Cardiac atrium fibroblast (primary cell): ENCODE data around the gene INKA2. TPM values are rescaled to one million over a fixed set of nuclear protein-coding genes. Genes with fewer than 3 reads are reported as not detected.

Source experiments
- total RNA-seq: library from RNA; depleted of rRNA; stranded (reverse); fragments of >200 nt; gene quantifications from 2 replicates; pipeline ENCODE4 v1.2.3, GENCODE V29; 2015

INKA2 gene
- total RNA-seq, result 28.8 and 32.1 TPM in 2 replicates

DNA sequence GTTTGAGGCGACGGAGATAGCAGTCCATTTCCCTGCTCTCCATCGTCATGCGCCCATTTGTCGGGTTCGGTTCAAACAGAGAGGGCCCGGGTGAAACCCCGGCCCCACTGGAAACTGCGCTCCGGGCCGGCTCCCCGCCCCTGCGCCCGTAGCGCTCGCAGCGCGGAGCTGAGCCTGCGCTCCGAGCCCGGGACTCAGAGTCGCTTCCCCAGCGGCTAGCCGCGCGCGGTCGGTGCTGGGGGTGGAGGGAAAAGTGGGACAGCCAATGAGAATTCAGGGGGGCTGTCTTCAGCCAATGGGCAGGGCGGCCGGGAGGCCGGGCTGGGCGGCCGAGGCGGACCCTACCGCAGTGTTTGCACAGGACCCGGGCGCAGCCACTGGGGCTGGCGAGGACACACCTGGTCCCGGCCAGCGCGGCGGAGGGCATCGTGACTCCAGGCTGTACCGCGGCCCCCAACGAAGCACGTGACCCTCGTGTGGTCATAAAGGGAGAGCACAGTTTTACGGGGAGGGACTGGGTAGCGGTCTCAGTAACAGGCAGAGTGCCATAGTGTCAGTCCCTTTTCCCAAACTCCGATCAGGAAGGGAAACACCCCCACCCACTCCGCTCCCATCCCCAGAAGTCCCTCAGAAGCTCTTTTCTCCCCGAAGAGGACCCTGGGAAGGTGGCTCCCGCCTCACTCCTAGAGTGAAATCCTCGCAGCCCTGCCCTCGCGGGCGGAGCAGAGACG is at the start of gene INKA2:
INKA2 (minus strand) TSS at position 202 of the 731 bp plus-strand sequence; CDS start at position 49, 153 bp downstream.

DNA sequence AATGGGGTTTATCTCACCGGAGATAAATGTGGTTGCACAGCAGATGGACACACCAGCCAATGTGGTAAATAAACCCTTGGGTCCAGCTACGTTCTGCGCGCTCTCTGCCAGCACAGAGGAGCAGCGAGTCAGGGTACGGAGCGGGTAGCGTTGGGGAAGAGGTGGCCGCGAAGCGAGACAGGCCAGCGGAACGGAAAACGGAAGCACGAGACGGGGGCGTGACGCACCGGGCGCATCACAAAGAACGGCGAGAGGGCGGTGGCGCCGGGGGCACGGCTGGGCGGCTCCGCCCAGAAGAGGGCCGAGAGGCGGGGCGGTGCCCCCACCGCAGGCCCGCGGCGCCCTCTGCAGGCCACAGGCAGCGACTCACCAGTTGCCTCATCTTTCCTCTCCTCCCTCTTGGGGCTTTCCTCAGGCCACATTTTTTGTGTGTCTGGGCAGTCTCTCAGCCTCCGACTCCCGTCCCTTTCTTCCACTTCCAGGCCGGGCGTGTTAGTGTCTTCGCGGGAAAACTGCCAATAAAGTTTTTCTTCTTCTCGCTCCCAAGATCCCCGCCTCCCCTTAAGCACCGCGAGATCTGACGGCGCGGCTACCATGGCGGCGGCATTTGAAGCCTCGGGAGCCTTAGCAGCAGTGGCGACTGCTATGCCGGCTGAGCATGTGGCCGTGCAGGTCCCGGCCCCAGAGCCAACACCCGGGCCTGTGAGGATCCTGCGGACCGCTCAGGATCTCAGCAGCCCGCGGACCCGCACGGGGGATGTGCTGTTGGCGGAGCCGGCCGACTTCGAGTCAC is 16.3 kb upstream of the INKA2 start, which contains the start of gene DDX20:
DDX20 (plus strand) TSS at position 571 of the 793 bp plus-strand sequence; CDS start at position 595, 24 bp downstream.

Other genes starting within 250 kb of the INKA2 start
- not detected in 2 replicates for gene ADORA3, start 235.8 kb downstream of the INKA2 start, total RNA-seq
- not detected in 2 replicates for gene TMIGD3, start 235.8 kb downstream of the INKA2 start, total RNA-seq
- 26.1 and 28.9 TPM in 2 replicates for gene RAP1A, start 119.6 kb downstream of the INKA2 start, total RNA-seq
- gene DDX20, start 16.5 kb upstream of the INKA2 start, total RNA-seq, result 18.6 and 40.2 TPM in 2 replicates